SH-SY5Y (cell line): ENCODE results near the gene NENF.

ENCODE experiments used
- GATA2 ChIP-seq: IDR thresholded peaks from 2 replicates; pipeline ENCODE4 v1.6.1; 2011; ENCODE audit warnings: mild to moderate bottlenecking, low read depth, low read length
- GATA3 ChIP-seq: IDR thresholded peaks from 2 replicates; pipeline ENCODE4 v1.6.1; 2011; ENCODE audit warnings: low read depth, mild to moderate bottlenecking, low read length, moderate library complexity

GRCh38 chr1:212481438-212481767 is 48.7 kb downstream of the NENF start:
- TF ChIP-seq GATA3 = no peak
- no peak for TF ChIP-seq GATA2
